HepG2 (cell line): ENCODE data around the gene HMGN4. TPM values are rescaled to one million over a fixed set of nuclear protein-coding genes. Genes with fewer than 3 reads are reported as not detected.

Experiments
- BORCS8-MEF2B ChIP-seq: sonication (generic); formaldehyde crosslinking; IDR thresholded peaks from 2 replicates; pipeline ENCODE4 v1.8.0; 2022; ENCODE audit warnings: mild to moderate bottlenecking, missing genetic modification reagents
- CENPT ChIP-seq: sonication (generic); formaldehyde crosslinking; IDR thresholded peaks from 2 replicates; pipeline ENCODE4 v1.8.0; 2022; ENCODE audit warnings: low read depth, mild to moderate bottlenecking, moderate library complexity, missing genetic modification reagents
- DNMT3B ChIP-seq: conservative IDR thresholded peaks from 2 replicates; pipeline ENCODE4 v1.6.1; 2016; ENCODE audit warnings: missing biosample characterization, control low read depth
- DR1 ChIP-seq: sonication (generic); formaldehyde crosslinking; IDR thresholded peaks from 2 replicates; pipeline ENCODE4 v1.8.0; 2021; ENCODE audit warnings: mild to moderate bottlenecking, missing genetic modification reagents, inconsistent platforms
- KAT8 ChIP-seq: IDR thresholded peaks from 2 replicates; pipeline ENCODE4 v1.6.1; 2016; ENCODE audit warnings: missing genetic modification reagents, missing compliant biosample characterization
- KDM5B ChIP-seq: sonication (generic); formaldehyde crosslinking; IDR thresholded peaks from 2 replicates; pipeline ENCODE4 v1.4.0; 2020; ENCODE audit warnings: missing genetic modification reagents, mild to moderate bottlenecking, borderline replicate concordance
- MIER3 ChIP-seq: IDR thresholded peaks from 2 replicates; pipeline ENCODE4 v1.6.1; 2016; ENCODE audit warnings: missing compliant biosample characterization, borderline replicate concordance
- NFYC ChIP-seq: IDR thresholded peaks from 2 replicates; pipeline ENCODE4 v1.6.1; 2016; ENCODE audit warnings: missing genetic modification reagents, missing compliant biosample characterization
- TBP ChIP-seq: sonication (generic); formaldehyde crosslinking; IDR thresholded peaks from 2 replicates; pipeline ENCODE4 v1.5.0; 2020; ENCODE audit warnings: missing genetic modification reagents
- ZFP1 ChIP-seq: IDR thresholded peaks from 2 replicates; pipeline ENCODE4 v1.6.1; 2016
- ZNF180 ChIP-seq: sonication (generic); formaldehyde crosslinking; IDR thresholded peaks from 2 replicates; pipeline ENCODE4 v1.4.0; 2020; ENCODE audit warnings: low read depth, missing genetic modification reagents, borderline replicate concordance
- ZNF318 ChIP-seq: sonication (generic); formaldehyde crosslinking; IDR thresholded peaks from 2 replicates; pipeline ENCODE4 v1.4.0; 2020; ENCODE audit warnings: mild to moderate bottlenecking, missing genetic modification reagents
- ZNF446 ChIP-seq: sonication (generic); formaldehyde crosslinking; IDR thresholded peaks from 2 replicates; pipeline ENCODE4 v1.5.0; 2020; ENCODE audit warnings: mild to moderate bottlenecking, missing genetic modification reagents
- ZNF569 ChIP-seq: sonication (generic); formaldehyde crosslinking; IDR thresholded peaks from 2 replicates; pipeline ENCODE4 v1.5.0; 2020; ENCODE audit warnings: mild to moderate bottlenecking, missing genetic modification reagents, moderate library complexity, borderline replicate concordance
- ZNF720 ChIP-seq: sonication (generic); formaldehyde crosslinking; IDR thresholded peaks from 2 replicates; pipeline ENCODE4 v1.4.0; 2020; ENCODE audit warnings: missing genetic modification reagents
- ZNF724P ChIP-seq: sonication (generic); formaldehyde crosslinking; IDR thresholded peaks from 2 replicates; pipeline ENCODE4 v1.8.0; 2022; ENCODE audit warnings: missing genetic modification reagents, borderline replicate concordance
- ZNF75D ChIP-seq: sonication (generic); formaldehyde crosslinking; IDR thresholded peaks from 2 replicates; pipeline ENCODE4 v1.8.1; 2023; ENCODE audit warnings: missing genetic modification reagents, mild to moderate bottlenecking, borderline replicate concordance
- polyA plus RNA-seq, 8 experiments: library from polyadenylated mRNA; depleted of rRNA in 3 of 8; stranded (reverse) in 7 of 8; unstranded in 1 of 8; fragments of >200 nt; fragmentation: Illumina TruSeq in 4 of 8; extraction: Trizol in 4 of 8; gene quantifications; 2 replicates each; pipeline versions ENCODE4 v1.2.1 to v1.2.3, GENCODE V29; 2011 to 2016; ENCODE audit warnings: low read depth in 4 of 8, missing spikeins in 1 of 8, mixed read lengths in 1 of 8; ENCODE audit not compliant: insufficient read depth in 1 of 8
- total RNA-seq, 5 experiments: library from RNA; depleted of rRNA; stranded (reverse); fragments of >200 nt; fragmentation: Illumina TruSeq; extraction: Trizol; gene quantifications; 2 replicates each; pipeline ENCODE4 v1.2.3, GENCODE V29; 2016; ENCODE audit warnings: low read depth in 1 of 5
- TF ChIP-seq, protein P1 (sequence below): sonication (generic); formaldehyde crosslinking; IDR thresholded peaks from 2 replicates; pipeline ENCODE4 v1.4.0; 2020; ENCODE audit warnings: missing genetic modification reagents
- TF ChIP-seq, protein P2 (sequence below): sonication (generic); formaldehyde crosslinking; IDR thresholded peaks from 2 replicates; pipeline ENCODE4 v1.8.0; 2022; ENCODE audit warnings: mild to moderate bottlenecking, missing genetic modification reagents, moderate library complexity

The HMGN4 gene
- total and polyA plus RNA-seq, 2 of the 13 experiments (the other 11 are each of a cell fraction or from before 2014, with no cell fraction given) = 39.9 to 52.1 TPM

GRCh38 chr6:26550250-26550993 is 12.3 kb downstream of the HMGN4 start (continued):
- no peak for TF ChIP-seq ZNF446
- TF ChIP-seq ZNF75D = no peak
- peak; percentile 24; the same call in 1 of the 2 replicates for TF ChIP-seq BORCS8-MEF2B (CRISPR knock-in tag)
- TF ChIP-seq TBP = no peak
- TF ChIP-seq ZNF724P (CRISPR knock-in tag) = no peak
- no peak for TF ChIP-seq DR1 (CRISPR knock-in tag)
- TF ChIP-seq NFYC (CRISPR knock-in tag) = peak; percentile 39; the same call in 1 of the 2 replicates
- TF ChIP-seq KDM5B (CRISPR knock-in tag) = peak; percentile 76; the same call in 1 of the 2 replicates
- TF ChIP-seq ZNF180 (CRISPR knock-in tag) = no peak
- TF ChIP-seq, protein P1, sequence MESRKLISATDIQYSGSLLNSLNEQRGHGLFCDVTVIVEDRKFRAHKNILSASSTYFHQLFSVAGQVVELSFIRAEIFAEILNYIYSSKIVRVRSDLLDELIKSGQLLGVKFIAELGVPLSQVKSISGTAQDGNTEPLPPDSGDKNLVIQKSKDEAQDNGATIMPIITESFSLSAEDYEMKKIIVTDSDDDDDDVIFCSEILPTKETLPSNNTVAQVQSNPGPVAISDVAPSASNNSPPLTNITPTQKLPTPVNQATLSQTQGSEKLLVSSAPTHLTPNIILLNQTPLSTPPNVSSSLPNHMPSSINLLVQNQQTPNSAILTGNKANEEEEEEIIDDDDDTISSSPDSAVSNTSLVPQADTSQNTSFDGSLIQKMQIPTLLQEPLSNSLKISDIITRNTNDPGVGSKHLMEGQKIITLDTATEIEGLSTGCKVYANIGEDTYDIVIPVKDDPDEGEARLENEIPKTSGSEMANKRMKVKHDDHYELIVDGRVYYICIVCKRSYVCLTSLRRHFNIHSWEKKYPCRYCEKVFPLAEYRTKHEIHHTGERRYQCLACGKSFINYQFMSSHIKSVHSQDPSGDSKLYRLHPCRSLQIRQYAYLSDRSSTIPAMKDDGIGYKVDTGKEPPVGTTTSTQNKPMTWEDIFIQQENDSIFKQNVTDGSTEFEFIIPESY (CRISPR knock-in tag) = peak; percentile 31; the same call in 1 of the 2 replicates
- peak; percentile 57; the same call in 1 of the 2 replicates for TF ChIP-seq MIER3 (CRISPR knock-in tag)
- no peak for TF ChIP-seq CENPT (CRISPR knock-in tag)
- TF ChIP-seq ZFP1 (CRISPR knock-in tag) = no peak
- TF ChIP-seq, protein P2, sequence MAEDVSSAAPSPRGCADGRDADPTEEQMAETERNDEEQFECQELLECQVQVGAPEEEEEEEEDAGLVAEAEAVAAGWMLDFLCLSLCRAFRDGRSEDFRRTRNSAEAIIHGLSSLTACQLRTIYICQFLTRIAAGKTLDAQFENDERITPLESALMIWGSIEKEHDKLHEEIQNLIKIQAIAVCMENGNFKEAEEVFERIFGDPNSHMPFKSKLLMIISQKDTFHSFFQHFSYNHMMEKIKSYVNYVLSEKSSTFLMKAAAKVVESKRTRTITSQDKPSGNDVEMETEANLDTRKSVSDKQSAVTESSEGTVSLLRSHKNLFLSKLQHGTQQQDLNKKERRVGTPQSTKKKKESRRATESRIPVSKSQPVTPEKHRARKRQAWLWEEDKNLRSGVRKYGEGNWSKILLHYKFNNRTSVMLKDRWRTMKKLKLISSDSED (CRISPR knock-in tag) = no peak
- no peak for TF ChIP-seq DNMT3B (CRISPR knock-in tag)
- 0 out of 2 replicates have a peak, but pooled peaks have one; percentile 20 for TF ChIP-seq ZNF318
- peak; percentile 83 for TF ChIP-seq KAT8 (CRISPR knock-in tag)
- no peak for TF ChIP-seq ZNF720
- no peak for TF ChIP-seq ZNF569
